ENCODE data around the gene GBF1.

The GBF1 gene

DNA sequence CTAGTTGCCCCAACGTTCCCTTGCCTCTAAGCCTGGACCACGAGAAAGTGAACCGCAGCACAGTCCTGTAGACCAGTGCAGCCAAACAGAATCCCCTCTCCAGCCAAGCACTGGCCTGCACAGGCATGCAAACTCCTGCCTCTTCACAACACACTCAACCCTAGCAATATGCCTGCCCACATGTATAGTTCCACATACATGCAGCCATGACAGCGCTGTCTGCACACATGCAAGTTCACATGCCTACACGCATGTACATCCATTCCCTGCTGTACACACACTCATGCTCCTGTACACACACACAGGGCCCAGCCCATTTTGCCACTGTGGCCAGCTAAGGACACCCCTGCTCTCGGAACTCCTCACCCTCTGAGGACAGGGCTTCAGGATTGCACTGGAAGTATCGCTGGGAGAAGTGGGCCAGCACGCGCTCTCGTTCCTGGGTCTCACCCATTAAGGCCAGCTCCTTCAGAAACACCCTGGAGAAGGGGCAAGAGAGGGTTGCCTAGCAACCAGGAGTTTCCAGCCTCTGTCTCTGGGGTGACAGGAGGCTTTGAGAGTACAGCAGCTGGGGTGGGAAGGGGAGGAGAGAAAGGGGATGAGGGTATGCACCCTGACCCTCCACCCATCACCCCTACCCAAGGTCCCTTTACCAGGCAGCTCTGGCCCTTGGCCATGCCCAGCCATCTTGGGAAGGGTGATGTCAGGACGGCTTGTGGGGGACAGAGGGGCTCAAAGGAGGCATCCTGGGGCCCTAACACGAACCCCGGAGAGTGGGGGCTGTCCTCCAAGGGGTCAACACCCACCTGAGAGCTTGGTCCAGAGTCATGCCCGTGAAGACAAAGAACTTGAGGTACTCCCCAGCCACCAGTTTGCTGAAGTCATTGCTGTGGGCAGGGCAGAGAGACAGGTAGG lies 166.3 kb downstream of the GBF1 start:
- no peak for DNase-seq

DNA sequence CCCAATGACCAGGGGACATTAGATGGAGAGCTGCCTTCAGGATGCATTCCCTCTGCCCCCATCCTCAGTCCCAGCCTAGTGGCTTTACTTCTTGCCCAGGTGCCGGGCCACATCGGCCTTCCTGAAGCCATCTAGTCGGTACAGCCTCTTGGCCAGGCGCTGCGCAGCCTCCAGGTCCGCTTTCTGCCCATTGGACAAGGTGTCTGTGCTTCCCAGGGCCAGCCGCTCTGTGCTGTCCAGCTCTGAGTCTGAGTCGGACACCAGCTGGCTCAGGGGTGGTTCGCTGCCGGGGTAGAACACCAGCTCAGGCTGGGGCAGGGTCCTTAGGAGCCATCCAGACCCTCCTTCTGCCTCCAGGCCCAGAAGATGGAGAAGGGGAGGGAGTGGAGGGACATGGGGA lies 167.0 kb downstream of the GBF1 start:
- no peak for DNase-seq

DNA sequence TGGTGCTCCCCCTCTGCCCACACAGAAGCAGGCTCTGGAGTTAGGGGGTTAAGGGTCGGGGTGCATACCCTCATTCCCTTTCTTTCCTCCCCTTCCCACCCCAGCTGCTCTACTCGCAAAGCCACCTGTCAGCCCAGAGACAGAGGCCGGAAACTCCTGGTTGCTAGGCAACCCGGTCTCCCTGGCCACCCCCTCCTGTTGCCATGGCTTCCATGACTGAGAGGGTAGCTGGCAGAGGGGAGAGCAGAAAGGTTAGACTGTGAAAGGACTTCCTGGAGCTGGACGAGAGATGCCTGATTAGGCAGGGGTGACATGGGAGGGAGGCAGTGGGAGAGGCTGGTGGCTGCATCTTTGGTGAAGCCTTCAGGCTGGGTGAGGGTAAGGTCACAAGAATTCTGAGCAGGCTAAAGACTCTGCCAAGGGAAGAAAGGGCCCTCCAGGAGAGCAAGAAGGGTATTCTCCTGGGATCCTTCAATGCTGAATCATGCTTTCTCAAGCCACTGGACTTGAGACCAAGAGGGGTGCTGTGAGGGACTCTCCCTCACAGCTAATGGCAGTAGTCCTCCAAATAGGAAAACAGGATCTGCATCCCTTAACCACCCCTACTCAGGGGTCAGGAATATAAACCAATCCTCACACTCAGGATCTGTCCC lies 167.8 kb downstream of the GBF1 start:
- DNase-seq: peak; percentile 16

DNA sequence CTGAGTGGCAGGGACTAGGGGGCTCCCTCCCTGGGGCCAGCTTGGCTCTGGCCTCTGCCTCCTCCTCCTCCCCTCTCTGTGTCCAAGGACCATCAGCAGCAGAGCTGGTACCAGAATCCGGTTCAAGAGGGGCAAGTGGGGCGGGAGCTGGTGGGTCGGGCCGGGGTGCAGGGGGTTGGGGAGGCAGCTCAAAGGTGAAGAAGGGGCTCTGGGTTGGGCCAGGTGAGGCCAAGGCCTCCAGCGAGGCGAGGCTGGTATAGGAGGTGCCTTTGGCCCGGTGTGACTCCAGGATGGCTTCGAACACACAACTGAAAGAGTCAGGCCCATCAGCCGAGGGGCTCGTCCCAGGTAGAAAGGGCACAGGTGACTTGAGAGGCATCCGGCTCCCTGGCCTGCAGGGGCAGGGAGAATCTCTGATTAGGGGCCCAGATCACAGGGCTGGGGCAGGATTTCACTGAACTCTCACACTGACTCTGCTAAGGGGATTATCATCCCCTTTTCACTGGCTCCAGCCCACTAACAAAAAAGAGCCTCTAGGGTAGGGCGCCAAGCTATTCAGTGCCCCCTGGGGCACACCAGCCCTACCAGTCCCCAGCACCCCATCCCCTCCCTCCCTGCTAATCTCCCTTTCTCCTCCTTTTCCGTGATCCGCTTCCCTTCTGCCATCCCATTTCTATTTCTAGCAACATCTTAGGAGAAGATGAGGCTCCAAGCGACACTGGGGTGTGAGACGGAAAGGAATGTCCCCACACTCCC lies 168.7 kb downstream of the GBF1 start:
- no peak for DNase-seq

DNA sequence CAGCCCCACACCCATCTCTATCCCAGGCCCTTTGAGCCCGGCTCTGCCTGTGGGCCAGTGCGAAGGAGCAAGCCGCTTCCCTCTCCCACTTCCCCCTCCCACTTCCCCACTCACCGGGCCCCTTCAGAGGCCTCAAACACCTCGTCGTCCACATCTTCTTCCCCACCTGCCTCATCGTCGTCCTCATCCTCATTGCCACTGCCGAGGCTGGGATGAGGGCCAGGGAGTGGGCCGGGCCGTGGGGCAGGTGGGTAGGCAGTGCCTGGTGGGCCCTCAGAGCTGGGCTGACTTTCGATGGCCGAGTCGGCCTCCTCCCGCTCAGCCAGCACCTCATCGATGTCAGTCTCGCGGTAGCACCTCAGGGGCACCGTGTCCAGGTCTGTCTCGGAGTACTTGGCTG lies 169.4 kb downstream of the GBF1 start:
- DNase-seq: no peak

DNA sequence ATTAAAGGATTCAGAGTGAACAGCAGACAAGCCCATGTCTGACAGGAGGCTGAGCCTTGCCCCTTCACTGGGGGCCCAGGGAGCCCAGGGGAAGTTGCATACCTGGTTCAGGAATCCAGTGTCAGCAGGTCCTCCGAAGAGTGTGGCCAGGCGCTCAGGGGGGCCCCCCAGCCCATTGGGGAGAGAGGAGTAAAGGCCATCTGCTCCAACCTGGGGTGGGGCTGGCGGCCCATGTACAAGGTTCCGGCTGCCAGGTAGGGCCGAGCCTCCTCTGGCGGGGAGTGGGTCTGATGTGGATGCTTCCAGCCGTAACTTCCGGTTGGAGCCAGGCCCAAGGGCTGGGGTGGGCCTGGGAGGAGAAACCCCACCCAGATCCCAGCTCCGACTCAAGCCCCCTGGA lies 171.0 kb downstream of the GBF1 start:
- no peak for DNase-seq

DNA sequence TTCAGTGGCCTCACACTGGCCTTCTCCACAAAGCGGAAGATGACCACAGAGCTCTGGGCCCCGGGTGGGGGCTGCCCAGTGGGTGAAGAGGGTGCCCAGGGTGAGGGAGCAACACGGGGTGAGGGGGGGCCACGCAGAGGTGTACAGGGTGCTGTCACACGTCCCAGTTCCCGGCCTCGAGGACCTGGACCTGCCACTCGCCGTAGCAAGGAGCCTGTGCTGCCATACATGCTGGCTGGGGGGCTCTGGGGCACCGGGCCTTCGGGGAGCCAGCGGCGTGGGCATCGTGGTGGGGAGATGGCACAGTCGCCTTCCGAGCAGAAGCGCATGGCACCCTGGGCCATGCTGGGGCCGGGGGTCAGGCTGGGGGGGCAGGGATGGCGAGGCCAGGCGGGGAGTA lies 171.4 kb downstream of the GBF1 start:
- DNase-seq: no peak

DNA sequence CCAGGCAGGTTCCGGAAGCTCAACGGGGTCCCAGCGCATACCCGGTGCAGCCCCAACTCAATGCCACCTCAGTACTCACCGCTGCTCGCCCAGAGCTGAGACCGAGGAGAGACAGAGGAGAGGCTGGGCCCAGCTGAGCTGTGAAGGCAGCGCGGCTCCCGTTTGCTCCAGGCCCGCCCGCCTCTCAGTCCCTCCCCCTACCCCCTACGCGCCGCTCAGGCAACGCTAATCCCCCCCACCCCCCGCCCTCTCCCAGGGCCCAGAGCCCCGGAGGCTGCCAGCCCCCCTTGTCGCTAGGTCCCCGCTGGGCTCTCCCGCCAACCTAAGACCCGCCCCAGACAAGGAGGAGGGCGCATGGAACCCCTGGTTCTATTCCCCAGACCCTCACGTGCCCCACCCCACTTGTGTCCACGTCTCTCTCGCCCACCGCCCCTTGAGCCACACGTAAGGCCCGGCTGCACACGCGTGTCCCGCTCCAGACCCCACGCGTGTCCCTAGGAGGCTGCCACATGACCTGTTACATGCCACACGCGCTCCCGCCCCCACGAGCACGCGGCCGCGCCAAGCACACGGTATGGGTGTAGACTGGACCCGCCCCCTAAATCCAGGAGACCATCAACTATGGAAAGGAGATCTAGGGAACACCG lies 173.4 kb downstream of the GBF1 start, which contains the start of gene PSD:
Gene PSD, minus strand, starts transcription at position 164 of the 647 bp plus-strand sequence. CDS start 1,747 bp downstream, outside the sequence.
- DNase-seq: no peak

DNA sequence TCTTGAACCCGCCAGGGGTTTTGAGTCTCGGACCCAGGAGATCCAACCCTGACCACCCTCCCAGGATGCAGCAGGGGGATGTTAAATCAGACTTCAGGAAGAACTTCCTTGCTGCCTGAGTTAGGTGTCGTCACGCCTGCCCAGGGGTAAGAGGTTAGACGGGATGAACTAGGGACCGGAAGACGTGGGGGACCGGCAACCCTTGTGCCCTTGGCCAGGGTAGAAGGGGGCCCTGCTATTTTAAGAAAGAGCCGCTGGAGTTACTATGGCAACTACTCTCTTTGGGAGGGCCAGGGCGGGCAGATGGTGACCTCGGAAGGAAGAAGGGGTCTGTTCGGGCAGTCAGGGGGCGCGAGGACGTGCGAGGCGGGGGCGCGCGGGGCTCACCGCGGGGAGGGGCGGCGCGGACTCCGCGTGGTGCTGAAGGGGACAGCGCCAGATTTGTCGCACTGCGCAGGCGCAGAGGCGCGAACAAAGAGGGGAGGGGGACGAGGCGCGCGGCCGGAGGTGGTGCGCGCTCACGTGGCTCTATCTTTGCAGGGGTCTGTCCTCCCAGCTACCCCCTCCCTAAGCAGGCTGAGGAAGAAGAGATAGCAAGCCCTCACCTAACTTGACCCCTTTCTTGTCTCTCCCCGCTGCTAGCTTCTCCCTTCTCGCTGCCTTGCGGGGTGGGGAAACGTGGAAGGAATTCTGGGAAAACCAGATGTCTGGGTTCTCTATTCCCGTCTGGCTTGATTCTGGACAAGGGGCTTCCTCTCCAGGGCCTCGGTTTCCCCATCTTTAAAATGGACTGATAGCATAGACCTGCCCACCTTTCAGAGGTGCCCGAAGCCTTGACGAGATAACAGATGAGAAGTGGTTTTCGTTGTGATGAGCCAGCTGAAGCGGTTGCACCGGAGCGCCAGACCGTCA lies 174.2 kb downstream of the GBF1 start:
- no peak for DNase-seq

DNA sequence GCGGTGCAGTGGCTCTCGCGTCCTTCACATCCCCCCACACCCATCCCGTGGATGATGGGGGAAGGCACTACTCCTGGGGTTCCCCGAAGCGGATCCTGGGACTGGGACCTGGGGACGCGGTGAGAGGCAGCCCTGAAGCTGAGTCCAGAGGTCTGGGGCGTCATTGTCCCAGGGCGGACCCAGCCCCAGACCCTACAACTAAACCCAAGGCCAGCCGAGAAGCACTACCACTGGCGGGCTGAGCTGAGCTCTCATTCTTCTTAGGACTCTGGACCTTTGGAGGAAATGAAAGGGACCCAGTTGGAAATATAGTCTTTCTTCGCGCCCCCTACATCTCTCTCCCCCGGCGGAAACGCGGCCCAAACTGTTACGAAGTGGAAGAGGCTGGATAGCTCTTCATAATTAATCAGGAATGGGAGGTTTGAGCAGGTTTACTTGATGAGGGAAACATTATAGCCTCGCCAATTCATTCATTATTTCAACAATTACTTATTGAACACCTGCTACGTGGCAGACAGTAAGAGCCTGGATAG lies 174.9 kb downstream of the GBF1 start:
- DNase-seq: no peak

DNA sequence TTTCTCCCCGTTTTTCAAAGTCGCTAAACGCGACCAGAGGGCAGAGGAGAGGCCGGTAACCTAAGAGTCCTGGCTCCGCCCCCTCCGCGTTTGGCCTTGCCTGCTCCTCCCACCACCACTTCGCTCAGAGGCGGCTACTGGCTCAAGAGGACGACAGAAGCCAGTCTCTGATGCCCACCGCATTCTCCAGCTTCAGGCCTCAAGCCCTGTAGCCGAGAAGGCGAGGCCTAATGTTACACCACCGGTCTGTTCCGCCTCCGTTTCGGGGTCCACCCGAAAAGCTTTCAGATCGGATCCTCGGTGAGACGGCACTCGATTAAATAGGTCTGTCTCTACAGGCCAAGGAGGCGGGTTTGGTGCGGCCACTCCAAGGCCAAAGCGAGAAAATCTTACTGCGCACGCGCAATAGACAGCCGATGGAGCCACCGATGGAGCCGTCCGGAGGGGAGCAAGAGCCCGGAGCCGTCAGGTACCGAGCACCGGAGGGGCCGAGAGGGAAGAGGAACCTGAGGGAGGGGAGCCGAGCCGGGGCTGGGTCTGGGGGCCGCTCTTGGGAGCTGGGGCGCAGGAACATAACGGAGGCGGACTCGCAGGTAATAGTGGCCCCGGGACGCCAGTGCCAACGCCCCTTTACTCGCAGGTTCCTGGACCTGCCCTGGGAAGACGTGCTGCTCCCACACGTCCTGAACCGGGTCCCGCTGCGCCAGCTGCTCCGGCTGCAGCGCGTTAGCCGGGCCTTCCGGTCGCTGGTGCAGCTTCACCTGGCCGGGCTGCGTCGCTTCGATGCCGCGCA lies 175.6 kb downstream of the GBF1 start, which contains the start of gene FBXL15:
Gene FBXL15, plus strand, starts transcription at position 123 of the 793 bp plus-strand sequence. Its CDS starts 294 bp downstream, at position 417.
- peak; percentile 56 for DNase-seq

DNA sequence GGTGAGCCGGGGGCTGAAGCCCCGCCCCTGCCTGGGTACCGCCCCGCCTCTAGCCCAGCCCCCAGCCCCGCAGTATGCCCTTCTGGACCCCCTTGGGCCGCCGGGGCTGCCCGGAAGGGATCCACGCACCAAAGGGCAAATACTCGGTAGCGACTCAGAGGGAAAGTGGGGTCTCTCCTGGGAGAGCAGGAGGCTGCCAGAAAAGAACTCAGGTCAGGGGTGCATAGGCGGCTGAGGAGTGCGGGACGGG lies 176.1 kb downstream of the GBF1 start:
- no peak for DNase-seq

DNA sequence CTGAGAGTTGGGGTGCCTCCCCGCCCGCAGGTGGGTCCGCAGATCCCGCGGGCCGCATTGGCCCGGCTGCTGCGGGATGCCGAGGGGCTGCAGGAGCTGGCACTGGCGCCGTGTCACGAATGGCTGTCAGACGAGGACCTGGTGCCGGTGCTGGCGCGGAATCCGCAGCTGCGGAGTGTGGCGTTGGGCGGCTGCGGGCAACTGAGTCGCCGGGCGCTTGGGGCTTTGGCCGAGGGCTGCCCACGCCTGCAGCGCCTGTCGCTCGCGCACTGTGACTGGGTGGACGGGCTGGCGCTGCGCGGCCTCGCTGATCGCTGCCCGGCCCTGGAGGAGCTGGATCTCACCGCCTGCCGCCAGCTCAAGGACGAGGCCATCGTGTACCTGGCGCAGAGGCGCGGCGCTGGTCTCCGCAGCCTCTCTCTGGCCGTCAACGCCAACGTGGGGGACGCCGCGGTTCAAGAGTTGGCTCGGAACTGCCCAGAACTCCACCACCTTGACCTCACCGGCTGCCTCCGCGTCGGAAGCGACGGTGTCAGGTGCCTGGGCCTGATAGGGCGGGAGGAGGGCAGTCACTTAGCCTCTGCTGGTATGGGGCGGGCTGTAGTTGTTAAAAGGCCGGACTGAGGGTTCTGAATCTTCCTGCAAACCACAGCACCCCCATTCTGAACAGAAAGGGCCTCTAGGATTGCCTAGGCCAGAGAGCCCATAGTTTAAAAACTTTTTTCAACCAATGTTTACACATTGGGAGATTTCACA lies 176.6 kb downstream of the GBF1 start:
- DNase-seq: no peak

DNA sequence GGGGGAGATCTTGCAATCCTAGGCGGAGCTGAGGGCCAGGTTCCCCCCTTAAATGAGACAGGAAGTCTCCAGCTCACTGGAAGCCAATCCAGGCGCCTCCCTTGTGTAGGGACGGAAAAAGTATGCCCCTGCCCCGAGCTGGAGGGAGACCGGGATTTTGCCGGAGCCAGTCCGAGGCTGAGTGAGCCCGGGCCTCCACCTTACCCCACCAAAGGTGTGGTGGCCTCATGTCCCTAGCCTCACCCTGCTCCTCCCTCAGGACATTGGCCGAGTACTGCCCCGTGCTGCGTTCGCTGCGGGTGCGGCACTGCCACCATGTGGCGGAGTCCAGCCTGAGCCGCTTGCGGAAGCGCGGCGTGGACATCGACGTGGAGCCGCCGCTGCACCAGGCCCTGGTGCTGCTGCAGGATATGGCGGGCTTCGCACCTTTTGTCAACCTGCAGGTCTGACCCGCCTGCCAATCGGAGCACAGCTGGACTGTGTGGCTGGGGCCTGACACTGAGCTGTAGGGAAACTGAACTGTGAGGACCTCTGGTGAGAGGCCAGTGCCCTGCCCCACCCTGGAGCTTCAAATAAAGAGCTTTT lies 177.3 kb downstream of the GBF1 start:
- no peak for DNase-seq

DNA sequence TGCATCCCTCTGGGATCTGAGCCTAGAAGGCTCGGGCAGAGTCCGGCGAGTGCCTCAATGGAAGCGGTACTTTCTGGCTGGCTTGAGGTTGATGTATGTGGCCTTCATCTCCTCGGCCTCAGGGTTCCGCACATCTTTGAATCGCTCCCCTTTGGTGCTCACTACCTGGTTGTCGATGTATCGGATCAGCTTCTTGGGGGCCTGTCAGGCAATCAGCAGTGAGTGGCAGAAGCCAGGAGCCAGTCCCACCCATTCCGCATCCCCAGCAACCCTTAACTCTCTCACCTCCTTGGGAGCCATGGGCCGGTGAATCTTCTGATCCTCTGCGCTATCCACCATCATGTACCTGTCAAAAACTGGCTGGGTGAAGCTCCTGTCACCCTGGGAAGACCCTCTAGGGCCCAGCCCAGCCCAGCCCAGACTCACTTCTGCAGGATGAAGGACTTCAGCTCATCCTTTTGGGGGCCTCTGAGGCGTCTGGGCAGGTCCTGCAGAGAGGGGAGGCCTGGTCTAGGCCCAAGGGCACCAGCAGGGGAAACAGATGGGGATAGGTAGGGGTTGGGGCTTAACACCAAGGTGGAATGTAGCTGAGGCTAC lies 178.1 kb downstream of the GBF1 start:
- no peak for DNase-seq

DNA sequence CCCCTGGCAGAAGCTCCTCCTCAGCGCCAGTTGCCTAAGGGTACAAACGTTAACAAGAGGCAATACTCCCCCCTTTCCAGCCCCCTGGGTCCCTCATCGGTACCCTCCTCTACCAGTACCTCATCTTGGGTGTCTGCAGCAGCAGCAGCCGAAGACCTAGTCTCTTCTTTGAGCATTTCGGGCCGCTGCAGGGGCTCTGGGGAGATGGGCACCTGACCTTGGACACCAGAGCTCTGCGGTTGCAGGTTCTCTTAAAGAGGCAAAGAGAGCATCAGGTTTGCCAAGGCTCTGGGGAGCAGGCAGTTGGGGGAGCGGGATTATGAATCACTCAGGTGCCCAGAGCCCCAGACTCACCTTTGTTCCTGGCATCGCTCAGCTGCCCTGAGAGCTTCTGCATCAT lies 178.8 kb downstream of the GBF1 start:
- no peak for DNase-seq

DNA sequence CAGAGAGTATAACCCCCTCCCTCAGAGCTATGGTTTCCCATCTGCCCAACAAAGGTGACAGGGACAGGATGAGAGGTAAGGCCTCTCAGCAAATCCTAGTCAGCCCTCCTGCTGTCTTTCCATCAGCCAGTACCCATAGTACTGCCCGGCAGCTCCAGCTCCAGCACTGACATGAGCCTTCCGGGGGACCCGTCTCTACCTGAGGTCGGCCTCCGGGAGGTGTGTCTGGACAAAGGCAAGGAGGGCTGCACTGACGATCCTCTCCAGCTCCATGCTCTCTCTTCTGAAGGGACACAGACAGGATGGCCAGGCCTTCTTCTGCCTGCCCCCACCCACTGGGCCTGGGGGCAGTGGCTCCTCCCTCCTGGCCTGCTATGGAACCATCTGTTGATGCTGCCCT lies 179.6 kb downstream of the GBF1 start:
- no peak for DNase-seq

DNA sequence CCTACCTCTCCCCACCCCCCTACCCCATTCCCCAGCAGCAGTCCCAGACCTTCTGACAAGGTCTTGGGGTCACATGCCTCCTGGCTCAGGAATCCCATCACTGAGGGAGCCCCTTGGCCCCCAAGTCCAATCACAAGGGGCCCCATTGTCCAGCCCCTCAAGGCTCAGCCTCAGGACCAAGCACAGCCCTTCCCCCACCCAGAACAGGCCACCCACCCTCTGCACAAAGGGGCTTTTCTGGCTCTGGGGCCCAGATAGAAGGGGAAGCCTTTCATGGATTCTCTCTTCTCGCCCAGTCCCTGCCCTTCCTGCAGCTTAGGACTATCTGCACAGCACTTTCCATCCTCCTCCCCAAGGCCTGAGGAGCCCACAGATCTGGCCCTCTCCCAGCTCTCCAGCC lies 180.1 kb downstream of the GBF1 start:
- DNase-seq: no peak

DNA sequence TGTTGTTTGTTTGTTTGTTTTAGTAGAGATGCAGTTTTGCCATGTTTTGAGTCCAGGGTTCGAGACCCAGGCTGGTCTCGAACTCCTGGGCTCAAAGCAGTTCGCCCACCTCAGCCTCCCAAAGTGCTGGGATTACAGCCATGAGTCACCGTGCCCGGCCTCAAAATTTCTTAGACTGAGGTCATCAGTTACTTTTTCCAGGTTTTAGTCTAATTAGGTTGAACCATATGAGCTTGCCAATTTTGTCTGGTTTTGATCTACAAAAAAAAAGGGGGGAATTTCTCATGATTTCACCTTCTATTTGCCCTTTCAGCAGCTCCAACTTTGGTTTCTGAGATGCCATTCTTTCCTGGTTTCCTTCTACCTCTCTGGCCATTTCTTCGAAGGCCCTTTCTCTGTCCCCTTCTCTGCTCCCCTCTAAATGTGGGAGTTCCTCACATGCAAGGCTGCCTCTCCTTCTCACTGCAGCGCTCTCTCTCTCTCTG lies 181.5 kb downstream of the GBF1 start:
- DNase-seq: no peak
